Activated CD8-positive, alpha-beta memory T cell treated with anti-CD3 and anti-CD28 coated beads, Interleukin-2, amount 50 U/mL, for 1 hour (primary cell): ENCODE data around the gene FRRS1L.

Experiments used
- DNase-seq: peaks from one replicate; pipeline ENCODE4 v3.0.0-alpha.2; 2020; ENCODE audit errors: extremely low read depth

The FRRS1L gene

GRCh38 chr9:109166771-109167601, at the start of gene FRRS1L:
TSS of gene FRRS1L (minus strand) at chr9:109167249. CDS start at chr9:109167138, 111 bp downstream.
- DNase-seq: no peak

GRCh38 chr9:109214414-109214813, 47.4 kb upstream of the FRRS1L start:
- DNase-seq: no peak

GRCh38 chr9:109213285-109214121, 46.5 kb upstream of the FRRS1L start:
- DNase-seq: no peak

GRCh38 chr9:109212768-109213167, 45.7 kb upstream of the FRRS1L start:
- DNase-seq: no peak

- no peak for DNase-seq
These were observed 39.6 kb upstream of the FRRS1L start for GRCh38 chr9:109206670-109207069.

- DNase-seq: no peak
These were observed 38.5 kb upstream of the FRRS1L start for GRCh38 chr9:109205526-109205925.

GRCh38 chr9:109203761-109204360, 36.8 kb upstream of the FRRS1L start:
- DNase-seq: no peak

GRCh38 chr9:109199676-109200075, 32.6 kb upstream of the FRRS1L start:
- no peak for DNase-seq

- no peak for DNase-seq
These were observed 31.8 kb upstream of the FRRS1L start for GRCh38 chr9:109198736-109199382.

GRCh38 chr9:109193974-109194556, 27.0 kb upstream of the FRRS1L start:
- no peak for DNase-seq

- DNase-seq: no peak
These were observed 25.8 kb upstream of the FRRS1L start for GRCh38 chr9:109192732-109193361.

GRCh38 chr9:109191746-109192145, 24.7 kb upstream of the FRRS1L start:
- DNase-seq: no peak

GRCh38 chr9:109190151-109190550, 23.1 kb upstream of the FRRS1L start:
- no peak for DNase-seq

- no peak for DNase-seq
These were observed 19.9 kb upstream of the FRRS1L start for GRCh38 chr9:109186857-109187520.

- no peak for DNase-seq
These were observed 16.1 kb upstream of the FRRS1L start for GRCh38 chr9:109182940-109183798.

- no peak for DNase-seq
These were observed 15.5 kb upstream of the FRRS1L start for GRCh38 chr9:109182550-109182939.

- no peak for DNase-seq
These were observed 14.2 kb upstream of the FRRS1L start for GRCh38 chr9:109181284-109181683.

GRCh38 chr9:109179801-109180523, 12.9 kb upstream of the FRRS1L start:
- DNase-seq: no peak

- DNase-seq: no peak
These were observed 9.9 kb upstream of the FRRS1L start for GRCh38 chr9:109176963-109177362.
